Erythroblast (primary cell): ENCODE measurements around the gene SLC34A3.
"Not testable (repeated sequence)": the region's sequence is repeated elsewhere in the genome, so short reads cannot be mapped to it uniquely, and the experiment has no call there.

Source experiments
- DNase-seq, 2 experiments: peaks; one replicate each; lab custom pipeline; 2025; lab: John Stamatoyannopoulos, UW
- GATA1 ChIP-seq: IDR thresholded peaks from 2 replicates; pipeline ENCODE4 v1.6.1; 2011; ENCODE audit warnings: low read depth, mild to moderate bottlenecking, control low read depth, low read length, moderate library complexity
- POLR2A ChIP-seq: IDR thresholded peaks from 2 replicates; pipeline ENCODE4 v1.6.1; 2011; ENCODE audit warnings: mild to moderate bottlenecking, low read length

SLC34A3 gene

GRCh38 chr9:137241490-137242268 lies 11.0 kb downstream of the SLC34A3 start:
- DNase-seq = peak; percentile 84 to 91
- TF ChIP-seq POLR2A (no peak), GATA1 (no peak)

GRCh38 chr9:137242269-137243203 lies 11.8 kb downstream of the SLC34A3 start:
- TF ChIP-seq POLR2A (peak; percentile 10), GATA1 (no peak)
- DNase-seq = peak; percentile 55 to 69

GRCh38 chr9:137243266-137243625 lies 12.5 kb downstream of the SLC34A3 start:
- not testable (repeated sequence) for DNase-seq

- TF ChIP-seq POLR2A = peak; percentile 82
- no peak for TF ChIP-seq GATA1
- peak; percentile 66 to 68 for DNase-seq
Measured at GRCh38 chr9:137243626-137244485, 13.2 kb downstream of the SLC34A3 start.

GRCh38 chr9:137244486-137245449 lies 14.1 kb downstream of the SLC34A3 start:
- TF ChIP-seq POLR2A = no peak
- TF ChIP-seq GATA1 = no peak
- peak in 1 of 2 experiments; percentile 60 for DNase-seq

GRCh38 chr9:137245450-137246421 lies 15.0 kb downstream of the SLC34A3 start:
- TF ChIP-seq POLR2A (no peak), GATA1 (no peak)
- no peak for DNase-seq

- DNase-seq = no peak
- TF ChIP-seq POLR2A = no peak
- TF ChIP-seq GATA1 = no peak
Measured at GRCh38 chr9:137247135-137247915, 16.6 kb downstream of the SLC34A3 start.

GRCh38 chr9:137247916-137248175 lies 17.1 kb downstream of the SLC34A3 start:
- no peak for TF ChIP-seq POLR2A
- TF ChIP-seq GATA1 = no peak
- no peak for DNase-seq

GRCh38 chr9:137250329-137251193 lies 19.9 kb downstream of the SLC34A3 start:
- no peak for TF ChIP-seq GATA1
- TF ChIP-seq POLR2A = no peak
- no peak for DNase-seq

GRCh38 chr9:137251194-137251461 lies 20.4 kb downstream of the SLC34A3 start, which contains the start of gene STPG3:
TSS of gene STPG3 (plus strand) at chr9:137251286. CDS start at chr9:137251287, 1 bp downstream.
- TF ChIP-seq POLR2A (no peak), GATA1 (no peak)
- DNase-seq = no peak
